ENCODE results near the gene GBF1.

DNA sequence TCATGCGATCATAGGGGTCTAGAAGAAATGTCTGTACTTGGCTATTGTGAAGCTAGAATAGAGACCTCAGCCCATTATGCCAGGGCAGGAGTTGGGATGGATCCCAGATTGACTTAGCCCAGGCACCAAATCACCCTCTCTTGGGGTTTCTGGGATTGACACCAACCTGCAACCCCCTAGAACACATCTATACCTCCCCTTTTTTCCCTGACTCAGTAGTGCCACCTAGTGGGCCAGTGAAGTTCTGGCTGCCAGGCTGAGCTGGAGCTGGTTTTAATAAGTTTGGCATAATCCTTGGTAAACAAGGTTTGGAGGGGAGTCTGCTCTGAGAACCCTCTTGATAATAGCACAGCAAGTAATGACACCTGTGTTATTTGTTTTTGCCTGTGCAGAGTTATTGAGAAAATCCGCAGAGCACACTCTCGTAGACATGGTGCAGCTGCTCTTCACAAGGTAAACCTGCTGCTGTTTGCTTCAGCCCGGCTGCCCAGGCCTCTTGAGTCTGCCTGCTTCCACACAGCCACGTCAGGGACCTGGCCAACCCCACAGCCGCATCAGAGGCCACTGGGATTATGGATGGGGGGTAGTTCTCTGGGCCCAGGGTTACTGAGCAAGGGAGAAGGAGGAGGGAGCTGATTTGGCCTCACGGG is 106.9 kb downstream of the GBF1 start:
- TF ChIP-seq CTCF (IDR thresholded peaks at IDR 0.05) (peak; percentile 71 to 85 (median 76)), POLR2A (IDR thresholded peaks at IDR 0.05) (no peak)

Data from uterus (tissue), 2 donors.